Erythroblast (primary cell): ENCODE measurements around the gene TENT4B.

ENCODE experiments used
- GATA1 ChIP-seq: IDR thresholded peaks from 2 replicates; pipeline ENCODE4 v1.6.1; 2011; ENCODE audit warnings: low read depth, mild to moderate bottlenecking, control low read depth, low read length, moderate library complexity
- POLR2A ChIP-seq: IDR thresholded peaks from 2 replicates; pipeline ENCODE4 v1.6.1; 2011; ENCODE audit warnings: mild to moderate bottlenecking, low read length

DNA sequence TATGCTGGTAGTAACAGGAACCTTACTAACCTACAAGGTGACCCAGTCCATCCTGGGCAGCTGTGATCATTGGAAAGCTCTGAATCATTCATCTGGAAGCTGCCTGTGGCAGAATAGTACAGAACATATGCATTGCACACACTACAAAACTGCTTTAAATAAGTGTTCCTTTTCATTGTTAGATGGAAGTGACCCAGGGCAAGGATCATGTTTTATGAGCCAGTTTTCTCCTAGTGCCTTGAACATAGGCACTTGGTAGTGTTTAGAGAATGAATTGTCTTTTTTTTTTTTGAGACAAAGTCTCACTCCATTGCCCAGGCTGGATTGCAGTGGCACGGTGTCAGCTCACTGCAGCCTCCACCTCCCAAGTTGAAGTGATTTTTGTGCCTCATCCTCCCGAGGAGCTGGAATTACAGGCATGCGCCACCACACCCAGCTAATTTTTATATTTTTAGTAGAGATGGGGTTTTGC lies 55.4 kb downstream of the TENT4B start:
- TF ChIP-seq POLR2A = no peak
- TF ChIP-seq GATA1 = no peak
